ENCODE data around the gene METRNL. TPM values are rescaled to one million over a fixed set of nuclear protein-coding genes. Genes with fewer than 3 reads are reported as not detected.

Gene METRNL
- total RNA-seq, 1 donor, result 140 TPM

DNA sequence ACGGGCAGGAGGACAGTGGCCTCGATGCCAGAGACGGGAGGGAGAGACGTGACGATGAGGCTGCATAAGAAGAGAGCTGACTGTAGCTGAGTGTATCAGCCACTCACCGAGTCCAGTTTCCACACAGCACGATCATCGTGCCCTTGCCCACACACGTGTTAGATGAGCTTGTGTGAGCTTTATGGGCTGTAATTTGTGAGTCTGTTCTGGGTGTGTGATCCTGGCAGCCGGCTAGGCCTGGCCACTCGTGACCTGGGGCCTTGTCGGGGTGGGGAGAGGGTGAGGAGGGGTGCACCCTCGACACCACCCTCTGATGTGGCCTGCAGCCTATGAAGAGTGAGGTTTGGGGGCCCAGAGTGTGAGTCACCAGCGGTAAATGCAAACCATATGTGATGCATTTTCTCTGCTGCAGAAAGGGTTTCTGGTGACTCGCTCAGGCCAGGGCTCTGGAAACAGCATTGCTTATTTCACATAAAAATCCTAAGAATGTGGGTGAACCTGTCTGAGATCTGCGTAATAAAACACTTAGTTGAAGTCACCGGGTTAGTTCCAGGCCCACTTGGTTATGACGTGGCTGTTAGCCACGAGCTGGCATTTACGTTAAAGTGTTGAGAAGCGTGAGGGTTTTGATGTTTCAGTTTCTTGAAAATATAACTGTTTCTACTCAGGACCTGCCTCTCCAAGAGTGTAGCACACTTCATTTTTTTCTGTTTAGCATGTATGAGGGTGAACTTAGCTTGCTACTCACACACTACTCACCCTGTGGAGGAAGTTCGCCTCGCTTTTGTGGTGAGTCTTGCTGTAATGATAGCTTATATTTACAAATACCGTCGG, 4.2 kb downstream of the METRNL start:
- peaks cover 78% of the 10 kb centered on the region for H3K79me2 ChIP-seq (ENCODE audit: insufficient read depth, low read length)
- H3K36me3 ChIP-seq (ENCODE audit: insufficient read depth, low read length), result peaks cover 55% of the 10 kb centered on the region
- no peaks in the 10 kb centered on the region for H3K9me3 ChIP-seq (ENCODE audit: low read depth, low read length)
- peak; percentile 100 for DNase-seq (ENCODE audit: insufficient read length, low spot score, missing footprints)
- H3K4me2 ChIP-seq (ENCODE audit: insufficient read depth, low read length), result peak overlapping the region; percentile 80
- TF ChIP-seq, protein P1, sequence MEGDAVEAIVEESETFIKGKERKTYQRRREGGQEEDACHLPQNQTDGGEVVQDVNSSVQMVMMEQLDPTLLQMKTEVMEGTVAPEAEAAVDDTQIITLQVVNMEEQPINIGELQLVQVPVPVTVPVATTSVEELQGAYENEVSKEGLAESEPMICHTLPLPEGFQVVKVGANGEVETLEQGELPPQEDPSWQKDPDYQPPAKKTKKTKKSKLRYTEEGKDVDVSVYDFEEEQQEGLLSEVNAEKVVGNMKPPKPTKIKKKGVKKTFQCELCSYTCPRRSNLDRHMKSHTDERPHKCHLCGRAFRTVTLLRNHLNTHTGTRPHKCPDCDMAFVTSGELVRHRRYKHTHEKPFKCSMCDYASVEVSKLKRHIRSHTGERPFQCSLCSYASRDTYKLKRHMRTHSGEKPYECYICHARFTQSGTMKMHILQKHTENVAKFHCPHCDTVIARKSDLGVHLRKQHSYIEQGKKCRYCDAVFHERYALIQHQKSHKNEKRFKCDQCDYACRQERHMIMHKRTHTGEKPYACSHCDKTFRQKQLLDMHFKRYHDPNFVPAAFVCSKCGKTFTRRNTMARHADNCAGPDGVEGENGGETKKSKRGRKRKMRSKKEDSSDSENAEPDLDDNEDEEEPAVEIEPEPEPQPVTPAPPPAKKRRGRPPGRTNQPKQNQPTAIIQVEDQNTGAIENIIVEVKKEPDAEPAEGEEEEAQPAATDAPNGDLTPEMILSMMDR (IDR thresholded peaks at IDR 0.05; ENCODE audit: extremely low read depth, low read depth, low read length), result peak; percentile 7
- peaks cover 46% of the 10 kb centered on the region for H3K4me1 ChIP-seq (ENCODE audit: insufficient read depth, low read length)
- H3K4me3 ChIP-seq (ENCODE audit: insufficient read depth, low read length), result peak overlapping the region; percentile 37
- H3K27me3 ChIP-seq (ENCODE audit: insufficient read depth, low read length), result peaks cover 2% of the 10 kb centered on the region
- peaks cover 71% of the 10 kb centered on the region for H4K20me1 ChIP-seq (ENCODE audit: insufficient read depth, low read length)
- no peak overlapping the region for H2AFZ ChIP-seq (ENCODE audit: low read length)
- peak overlapping the region; percentile 97 for H3K27ac ChIP-seq (ENCODE audit: low read depth, low read length)

GRCh38 chr17:83084214-83084613, 4.8 kb downstream of the METRNL start:
- Histone ChIP-seq H3K9me3 (ENCODE audit: low read depth, low read length) (no peaks in the 10 kb centered on the region), H3K4me3 (ENCODE audit: insufficient read depth, low read length) (peak overlapping the region; percentile 37), H4K20me1 (ENCODE audit: insufficient read depth, low read length) (peaks cover 76% of the 10 kb centered on the region), H2AFZ (ENCODE audit: low read length) (no peak overlapping the region), H3K27me3 (ENCODE audit: insufficient read depth, low read length) (no peaks in the 10 kb centered on the region), H3K79me2 (ENCODE audit: insufficient read depth, low read length) (peaks cover 85% of the 10 kb centered on the region), H3K27ac (ENCODE audit: low read depth, low read length) (peak overlapping the region; percentile 97), H3K4me2 (ENCODE audit: insufficient read depth, low read length) (peak overlapping the region; percentile 80), H3K36me3 (ENCODE audit: insufficient read depth, low read length) (peaks cover 55% of the 10 kb centered on the region), H3K4me1 (ENCODE audit: insufficient read depth, low read length) (peaks cover 46% of the 10 kb centered on the region)
- DNase-seq (ENCODE audit: insufficient read length, low spot score, missing footprints), result no peak
- TF ChIP-seq, protein P1 (IDR thresholded peaks at IDR 0.05; ENCODE audit: extremely low read depth, low read depth, low read length), result no peak

DNA sequence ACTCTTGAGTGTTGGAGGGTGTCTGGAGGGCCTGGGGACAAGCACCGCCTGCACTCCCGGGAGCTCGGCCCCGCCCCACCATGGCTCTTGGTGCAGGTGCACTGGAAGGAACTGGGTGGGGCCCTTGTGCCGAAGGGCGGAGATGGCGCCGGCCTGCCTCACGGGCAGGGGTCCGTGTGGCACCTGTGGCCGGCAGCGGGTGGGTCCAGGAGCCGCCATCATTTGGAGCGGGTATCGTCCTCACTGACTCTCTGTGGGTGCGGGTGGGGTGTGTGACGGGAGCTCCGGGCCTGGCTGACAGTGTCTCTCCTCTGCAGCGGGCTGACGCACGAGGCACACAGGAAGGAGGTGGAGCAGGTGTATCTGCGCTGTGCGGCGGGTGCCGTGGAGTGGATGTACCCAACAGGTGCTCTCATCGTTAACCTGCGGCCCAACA, 5.2 kb downstream of the METRNL start:
- Histone ChIP-seq H3K4me3 (ENCODE audit: insufficient read depth, low read length) (peak overlapping the region; percentile 37), H2AFZ (ENCODE audit: low read length) (no peak overlapping the region), H3K36me3 (ENCODE audit: insufficient read depth, low read length) (peaks cover 55% of the 10 kb centered on the region), H3K9me3 (ENCODE audit: low read depth, low read length) (no peaks in the 10 kb centered on the region), H3K79me2 (ENCODE audit: insufficient read depth, low read length) (peaks cover 89% of the 10 kb centered on the region), H3K4me2 (ENCODE audit: insufficient read depth, low read length) (peak overlapping the region; percentile 80), H3K27ac (ENCODE audit: low read depth, low read length) (peak overlapping the region; percentile 97), H4K20me1 (ENCODE audit: insufficient read depth, low read length) (peaks cover 80% of the 10 kb centered on the region), H3K27me3 (ENCODE audit: insufficient read depth, low read length) (no peaks in the 10 kb centered on the region), H3K4me1 (ENCODE audit: insufficient read depth, low read length) (peaks cover 46% of the 10 kb centered on the region)
- DNase-seq (ENCODE audit: insufficient read length, low spot score, missing footprints), result no peak
- TF ChIP-seq, protein P1 (IDR thresholded peaks at IDR 0.05; ENCODE audit: extremely low read depth, low read depth, low read length), result no peak

- no peak for DNase-seq (ENCODE audit: insufficient read length, low spot score, missing footprints)
- peaks cover 81% of the 10 kb centered on the region for H4K20me1 ChIP-seq (ENCODE audit: insufficient read depth, low read length)
- TF ChIP-seq, protein P1 (IDR thresholded peaks at IDR 0.05; ENCODE audit: extremely low read depth, low read depth, low read length), result no peak
- H3K4me1 ChIP-seq (ENCODE audit: insufficient read depth, low read length), result peaks cover 46% of the 10 kb centered on the region
- no peaks in the 10 kb centered on the region for H3K27me3 ChIP-seq (ENCODE audit: insufficient read depth, low read length)
- no peak overlapping the region for H2AFZ ChIP-seq (ENCODE audit: low read length)
- H3K9me3 ChIP-seq (ENCODE audit: low read depth, low read length), result no peaks in the 10 kb centered on the region
- peak overlapping the region; percentile 80 for H3K4me2 ChIP-seq (ENCODE audit: insufficient read depth, low read length)
- peaks cover 90% of the 10 kb centered on the region for H3K79me2 ChIP-seq (ENCODE audit: insufficient read depth, low read length)
- peaks cover 55% of the 10 kb centered on the region for H3K36me3 ChIP-seq (ENCODE audit: insufficient read depth, low read length)
- H3K27ac ChIP-seq (ENCODE audit: low read depth, low read length), result peak overlapping the region; percentile 97
- no peak overlapping the region for H3K4me3 ChIP-seq (ENCODE audit: insufficient read depth, low read length)
Measured at GRCh38 chr17:83085103-83085502, 5.7 kb downstream of the METRNL start.

All from osteoblast (primary cell).